ENCODE data around the gene SAMD9. TPM values are rescaled to one million over a fixed set of nuclear protein-coding genes. Genes with fewer than 3 reads are reported as not detected.

Gene SAMD9
- total and polyA plus RNA-seq, 2 experiments from 2014 or later: 0.17 TPM; not detected in 1

DNA sequence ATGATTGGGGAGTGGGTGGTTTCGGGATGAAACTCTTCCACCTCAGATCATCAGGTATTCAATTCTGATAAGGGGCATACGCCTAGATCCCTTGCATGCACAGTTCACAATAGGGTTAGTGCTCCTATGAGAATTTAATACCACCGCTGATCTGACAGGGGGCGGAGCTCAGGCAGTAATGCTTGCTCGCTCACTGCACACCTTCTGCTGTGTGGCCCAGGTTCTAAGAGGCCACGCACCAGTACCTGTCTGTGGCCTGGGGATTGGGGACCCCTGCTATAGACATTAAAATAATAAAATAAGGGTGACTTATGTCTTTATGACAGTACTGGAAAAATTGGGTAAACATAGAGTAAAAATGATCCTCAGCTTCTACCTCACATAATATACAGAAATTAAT, 66.1 kb downstream of the SAMD9 start:
- Histone ChIP-seq H3K4me1 (ENCODE audit: insufficient read depth) (0 out of 2 replicates have a peak, but pooled peaks cover 4% of the 10 kb centered on the region), H3K27me3 (ENCODE audit: insufficient read depth) (no peaks in the 10 kb centered on the region), H3K36me3 (ENCODE audit: insufficient read depth) (no peaks in the 10 kb centered on the region), H3K4me3 (no peak overlapping the region), H4K20me1 (replicated peaks; ENCODE audit: insufficient read depth) (no peaks in the 10 kb centered on the region), H3K4me2 (no peak overlapping the region), H3K79me2 (replicated peaks; ENCODE audit: insufficient read depth) (no peaks in the 10 kb centered on the region), H2AFZ (no peak overlapping the region), H3K9me2 (ENCODE audit: insufficient read depth) (no peaks in the 10 kb centered on the region), H3F3A (replicated peaks; ENCODE audit: low read depth) (no peaks in the 10 kb centered on the region), H3K27ac (ENCODE audit: low read depth) (no peak overlapping the region)
- H3K9me3 Mint-ChIP-seq: no peaks in the 10 kb centered on the region
- DNase-seq (ENCODE audit: low spot score) (no peak), ATAC-seq (no peak)
- no peak overlapping the region for H3K27ac Mint-ChIP-seq
- H3K4me1 Mint-ChIP-seq: peaks cover 4% of the 10 kb centered on the region
- H3K36me3 Mint-ChIP-seq (ENCODE audit: low read depth): no peaks in the 10 kb centered on the region
- H3K27me3 Mint-ChIP-seq (ENCODE audit: insufficient read depth, low read depth, poor library complexity): peaks cover 3% of the 10 kb centered on the region
- TF ChIP-seq ETS1 (IDR thresholded peaks at IDR 0.05) (no peak), CREB1 (CRISPR knock-in tag; IDR thresholded peaks at IDR 0.05; ENCODE audit: low read depth) (no peak), ZNF462 (CRISPR knock-in tag; IDR thresholded peaks at IDR 0.05) (no peak), STAT1 (IDR thresholded peaks at IDR 0.05; ENCODE audit: unreplicated experiment) (no peak), ZNF114 (CRISPR knock-in tag; IDR thresholded peaks at IDR 0.05) (no peak), ZNF331 (CRISPR knock-in tag; IDR thresholded peaks at IDR 0.05; ENCODE audit: low read depth) (no peak), POLR2AphosphoS5 (IDR thresholded peaks at IDR 0.05; ENCODE audit: low read depth) (no peak), JUNB (IDR thresholded peaks at IDR 0.05; ENCODE audit: unreplicated experiment) (no peak), EZH2phosphoT487 (IDR thresholded peaks at IDR 0.05; ENCODE audit: unreplicated experiment) (no peak), CTCF (conservative IDR thresholded peaks at IDR 0.05; ENCODE audit: low read depth in 2 of 2) (no peak), REST (IDR thresholded peaks at IDR 0.05; ENCODE audit: unreplicated experiment) (no peak), NANOG (IDR thresholded peaks at IDR 0.05; ENCODE audit: borderline replicate concordance) (no peak), EZH2 (IDR thresholded peaks at IDR 0.05; ENCODE audit: low read depth, unreplicated experiment) (no peak)
- no peak overlapping the region for H3K4me3 Mint-ChIP-seq
